Neural cell (in vitro differentiated cells): ENCODE measurements around the gene RGS12.

ENCODE experiments used
- CTCF ChIP-seq: fragments of 450-650 bp; IDR thresholded peaks from 2 replicates; pipeline ENCODE4 v1.5.1; 2014; ENCODE audit warnings: antibody characterized with exemption, mild to moderate bottlenecking, moderate library complexity; ENCODE audit not compliant: poor library complexity, severe bottlenecking
- EP300 ChIP-seq: fragments of 450-650 bp; conservative IDR thresholded peaks from 2 replicates; pipeline ENCODE4 v1.6.1; 2014; ENCODE audit warnings: antibody characterized with exemption, mild to moderate bottlenecking, moderate library complexity; ENCODE audit not compliant: poor library complexity, severe bottlenecking
- EZH2 ChIP-seq: fragments of 200-600, 300-800 bp; shearing (Covaris generic), sonication (generic); IDR thresholded peaks from 2 replicates; pipeline ENCODE4 v1.6.1; 2014; ENCODE audit warnings: antibody characterized with exemption, low read length, borderline replicate concordance, mild to moderate bottlenecking; ENCODE audit not compliant: insufficient read depth, poor library complexity, severe bottlenecking
- MXI1 ChIP-seq: fragments of 450-650 bp; conservative IDR thresholded peaks from 2 replicates; pipeline ENCODE4 v1.6.1; 2014; ENCODE audit warnings: antibody characterized with exemption, mild to moderate bottlenecking; ENCODE audit not compliant: poor library complexity, severe bottlenecking
- POLR2AphosphoS5 ChIP-seq: IDR thresholded peaks from 2 replicates; pipeline ENCODE4 v1.6.1; 2012
- RAD21 ChIP-seq: fragments of 450-650 bp; conservative IDR thresholded peaks from 2 replicates; pipeline ENCODE4 v1.6.1; 2014; ENCODE audit warnings: antibody characterized with exemption, mild to moderate bottlenecking, moderate library complexity
- REST ChIP-seq: IDR thresholded peaks from 2 replicates; pipeline ENCODE4 v1.6.1; 2012; ENCODE audit warnings: borderline replicate concordance
- TAF1 ChIP-seq: IDR thresholded peaks from 2 replicates; pipeline ENCODE4 v1.6.1; 2012; ENCODE audit warnings: low read depth

GRCh38 chr4:3311095-3311372 is 18.2 kb downstream of the RGS12 start:
- no peak for TF ChIP-seq EZH2
- TF ChIP-seq EP300 = no peak
- TF ChIP-seq TAF1 = no peak
- TF ChIP-seq CTCF = no peak
- no peak for TF ChIP-seq POLR2AphosphoS5
- no peak for TF ChIP-seq MXI1
- TF ChIP-seq RAD21 = no peak
- no peak for TF ChIP-seq REST
